Measurements from ENCODE around the gene ATP6V0C. TPM values are rescaled to one million over a fixed set of nuclear protein-coding genes. Genes with fewer than 3 reads are reported as not detected.

Gene ATP6V0C
- total and polyA plus RNA-seq, 2 of the 13 experiments (the other 11 are each of a cell fraction or from before 2014, with no cell fraction given), result 10.4 to 20.1 TPM

- TF ChIP-seq ZBTB4 (CRISPR knock-in tag; IDR thresholded peaks at IDR 0.05; ENCODE audit: borderline replicate concordance) (no peak), ZXDC (CRISPR knock-in tag; IDR thresholded peaks at IDR 0.05) (no peak), CCAR2 (optimal IDR thresholded peaks at IDR 0.05; ENCODE audit: low read depth, low read length) (no peak), LBX2 (CRISPR knock-in tag; IDR thresholded peaks at IDR 0.05; ENCODE audit: borderline replicate concordance) (no peak), ZNF512B (CRISPR knock-in tag; IDR thresholded peaks at IDR 0.05; ENCODE audit: borderline replicate concordance) (no peak), ESRRA (CRISPR knock-in tag; IDR thresholded peaks at IDR 0.05; ENCODE audit: low read depth) (peak; percentile 17), ZNF672 (CRISPR knock-in tag; IDR thresholded peaks at IDR 0.05) (no peak), ZNF256 (CRISPR knock-in tag; conservative IDR thresholded peaks at IDR 0.05) (no peak), XRCC5 (optimal IDR thresholded peaks at IDR 0.05; ENCODE audit: low read length) (peak; percentile 50), USF2 (IDR thresholded peaks at IDR 0.05; ENCODE audit: low read depth, low read length) (peak; percentile 80), USF2 (CRISPR knock-in tag; IDR thresholded peaks at IDR 0.05; ENCODE audit: borderline replicate concordance) (peak; percentile 64; the same call in 1 of the 2 replicates), ZNF3 (CRISPR knock-in tag; IDR thresholded peaks at IDR 0.05) (no peak), CERS6 (CRISPR knock-in tag; IDR thresholded peaks at IDR 0.05) (no peak), CREBL2 (CRISPR knock-in tag; IDR thresholded peaks at IDR 0.05; ENCODE audit: borderline replicate concordance) (peak; percentile 56; the same call in 1 of the 2 replicates)
Observed at GRCh38 chr16:2513405-2514332, at the start of gene ATP6V0C (continued).
